Mesenteric fat pad (tissue), 1 donor: ENCODE results near the gene ENOPH1. TPM values are rescaled to one million over a fixed set of nuclear protein-coding genes. Genes with fewer than 3 reads are reported as not detected.

ENCODE experiments used
- DNase-seq: peaks from one replicate; pipeline ENCODE4 v3.0.0-alpha.2; 2020; ENCODE audit warnings: low spot score
- total RNA-seq: library from RNA; stranded (reverse); fragmentation: NEBNext Ultra II Directional; extraction: Animal tissue kit (Norgen Biotek cat#: 25700); gene quantifications from one replicate; pipeline ENCODE4 v1.2.1, GENCODE V29; 2021
- donor health status: DM: yes; HTN: yes; CAD: no.

The ENOPH1 gene
- total RNA-seq, 1 donor from 2014 or later, result 21.2 TPM

- DNase-seq, result no peak
Observed at GRCh38 chr4:82425478-82425877, 4.9 kb upstream of the ENOPH1 start.

DNA sequence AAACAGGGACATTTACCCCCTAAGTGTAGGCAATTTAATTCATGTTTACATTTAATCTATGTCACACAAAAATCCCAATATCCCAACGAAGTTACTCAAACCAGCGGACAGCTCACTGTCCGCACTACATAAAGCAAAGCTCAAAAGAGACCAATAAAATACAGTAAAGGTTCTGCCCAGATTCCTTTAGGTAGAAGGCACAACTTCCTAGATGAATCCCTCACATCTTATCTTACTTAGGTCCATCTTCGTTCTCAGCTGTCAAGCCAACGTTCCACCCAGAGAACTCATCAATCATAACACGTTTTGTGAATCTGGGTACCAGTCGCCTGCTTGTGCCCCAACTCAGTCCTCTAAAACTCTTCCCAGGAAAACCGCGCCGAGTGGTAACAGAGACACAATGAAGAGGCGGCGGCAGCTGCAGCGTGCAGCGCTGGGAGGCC, 1.8 kb upstream of the ENOPH1 start:
- DNase-seq, result no peak

- DNase-seq, result peak; percentile 98
Observed at GRCh38 chr4:82428969-82429727, 1.2 kb upstream of the ENOPH1 start.

DNA sequence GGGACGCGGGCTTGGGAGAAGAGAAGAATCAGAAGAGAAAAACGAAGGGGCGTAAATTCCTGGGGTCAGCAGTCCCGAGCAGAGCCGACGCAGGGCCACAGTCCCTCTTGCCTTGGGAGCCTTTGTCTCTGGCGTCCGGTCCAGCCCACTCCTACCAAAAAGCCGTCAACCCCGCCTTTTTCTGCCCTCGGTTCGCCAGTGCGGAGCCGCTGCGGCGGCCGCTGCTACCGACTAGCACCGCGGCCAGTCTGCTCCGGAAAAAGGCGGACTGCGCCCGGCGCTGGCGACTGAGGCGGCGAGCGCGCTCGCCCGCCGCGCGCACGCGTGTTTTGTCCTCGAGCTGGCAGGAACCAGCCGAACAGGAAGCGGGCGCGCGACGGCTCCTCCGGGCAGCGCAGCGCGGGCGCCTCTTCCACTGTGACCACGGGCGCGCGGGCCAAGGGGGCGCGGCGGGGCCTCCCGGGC, 630 bp upstream of the ENOPH1 start:
- no peak for DNase-seq

DNA sequence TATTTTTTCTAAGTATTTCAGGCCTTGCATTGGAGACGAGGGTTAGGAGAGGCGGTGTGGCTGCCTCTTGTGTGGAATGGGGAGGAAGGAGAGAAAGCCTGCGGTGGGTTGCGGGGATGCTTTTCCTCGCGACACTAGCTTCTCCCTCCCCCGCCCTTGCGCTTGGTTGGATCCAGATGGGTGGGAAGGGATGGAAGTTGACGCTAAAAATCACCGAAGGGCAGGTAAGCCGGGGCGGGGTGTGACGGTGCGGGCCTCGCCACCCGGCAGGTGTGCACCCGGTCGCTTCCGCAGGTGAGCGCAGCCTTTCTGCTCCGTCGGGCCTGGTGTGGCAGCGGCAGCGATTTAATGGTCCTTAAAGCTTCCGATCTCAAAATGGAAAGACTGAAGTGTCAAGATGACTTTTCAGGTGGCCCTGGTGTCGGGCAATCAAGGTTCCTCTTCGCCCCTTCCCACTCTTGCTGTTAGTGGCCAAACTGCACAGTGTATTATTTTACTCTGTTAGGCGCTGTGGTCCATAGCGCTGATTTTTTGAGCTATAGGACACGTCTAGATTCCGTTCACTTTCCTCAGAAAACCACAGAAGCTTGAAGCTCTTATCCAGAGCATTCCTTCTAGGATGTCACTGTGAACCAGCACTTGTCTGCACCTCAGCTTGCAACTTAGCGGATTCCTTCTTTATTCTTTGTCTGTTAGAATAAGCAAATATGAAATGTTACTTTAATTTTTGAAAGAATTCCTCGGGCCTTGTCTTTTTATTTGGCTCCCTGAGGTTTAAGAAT, 765 bp downstream of the ENOPH1 start:
- DNase-seq, result no peak

DNA sequence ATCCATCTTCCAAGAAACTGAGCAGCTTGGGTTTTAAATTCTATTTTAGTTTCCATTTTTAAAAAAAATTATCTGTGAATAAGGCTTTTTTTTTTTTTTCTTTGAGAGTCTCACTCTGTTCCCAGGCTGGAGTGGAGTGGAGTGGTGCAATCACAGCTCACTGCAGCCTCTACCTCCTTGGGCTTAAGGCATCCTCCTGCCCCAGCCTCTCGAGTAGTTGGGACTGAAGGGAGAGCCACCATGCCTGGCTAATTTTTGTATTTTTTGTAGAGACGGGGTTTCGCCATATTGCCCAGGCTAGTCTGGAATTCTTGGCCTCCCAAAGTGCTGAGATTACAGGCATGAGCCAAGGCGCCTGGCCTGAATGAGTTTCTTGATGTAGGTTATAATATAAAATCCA, 1.4 kb downstream of the ENOPH1 start:
- no peak for DNase-seq

- DNase-seq, result no peak
Observed at GRCh38 chr4:82432596-82432995, 2.2 kb downstream of the ENOPH1 start.

- no peak for DNase-seq
Observed at GRCh38 chr4:82433791-82434190, 3.4 kb downstream of the ENOPH1 start.

GRCh38 chr4:82434949-82435348, 4.6 kb downstream of the ENOPH1 start:
- no peak for DNase-seq

- no peak for DNase-seq
Observed at GRCh38 chr4:82436130-82436529, 5.7 kb downstream of the ENOPH1 start.

DNA sequence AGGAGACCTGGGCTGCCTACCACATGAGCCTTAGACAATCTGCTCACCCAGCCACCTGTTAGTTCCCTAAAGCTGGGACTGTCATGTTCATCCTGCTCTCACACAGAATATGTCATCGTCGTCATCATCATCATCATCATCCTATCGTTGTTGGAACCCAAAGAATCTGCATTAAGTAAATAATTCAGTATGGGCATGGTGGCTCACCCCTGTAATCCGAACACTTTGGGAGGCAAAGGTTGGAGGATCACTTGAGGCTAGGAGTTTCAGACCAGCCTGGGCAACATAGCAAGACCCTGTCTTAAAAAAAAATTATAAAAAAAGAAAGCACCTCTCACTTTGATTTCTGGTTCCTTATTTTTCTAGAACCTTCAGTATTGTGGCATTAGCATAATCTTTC, 6.4 kb downstream of the ENOPH1 start:
- DNase-seq, result no peak

GRCh38 chr4:82437285-82438005, 7.1 kb downstream of the ENOPH1 start:
- DNase-seq, result no peak

DNA sequence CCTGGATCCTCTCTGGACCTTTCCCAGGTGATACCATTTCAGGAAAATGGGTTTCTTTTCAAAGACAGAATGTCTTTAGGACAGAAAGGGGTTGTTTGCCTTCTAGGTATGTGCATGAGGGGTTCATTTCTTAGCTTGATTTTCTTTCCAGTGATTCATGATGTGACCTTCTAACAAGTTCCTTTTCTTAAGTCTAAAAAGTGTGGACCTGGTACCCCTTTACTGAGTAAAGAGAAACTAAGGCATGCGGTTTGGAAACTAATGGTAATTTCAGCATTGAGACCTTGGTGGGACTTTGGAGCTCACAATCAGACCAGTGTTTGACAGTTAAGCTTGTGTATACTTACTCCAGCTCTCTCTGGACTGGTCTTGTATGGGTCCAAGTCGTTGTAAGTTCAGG, 8.7 kb downstream of the ENOPH1 start:
- no peak for DNase-seq

DNA sequence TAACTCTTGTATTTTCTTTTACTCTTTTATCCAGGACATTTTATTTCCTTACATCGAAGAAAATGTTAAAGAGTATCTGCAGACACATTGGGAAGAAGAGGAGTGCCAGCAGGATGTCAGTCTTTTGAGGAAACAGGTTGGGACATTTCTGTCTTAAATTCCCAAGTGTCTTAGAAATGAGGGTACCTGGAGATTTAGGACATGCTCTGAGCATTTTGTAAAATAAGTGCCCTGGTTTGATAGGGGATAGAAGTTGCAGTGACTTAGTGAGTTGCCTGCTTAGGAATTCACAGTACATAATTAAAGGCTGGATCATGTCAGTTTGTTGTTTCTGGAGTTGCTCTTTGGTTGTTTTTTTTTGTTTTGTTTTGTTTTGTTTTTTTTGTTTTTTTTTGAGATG, 17.5 kb downstream of the ENOPH1 start:
- no peak for DNase-seq

- DNase-seq, result no peak
Observed at GRCh38 chr4:82450966-82451755, 20.8 kb downstream of the ENOPH1 start.

- no peak for DNase-seq
Observed at GRCh38 chr4:82452026-82452425, 21.6 kb downstream of the ENOPH1 start.

DNA sequence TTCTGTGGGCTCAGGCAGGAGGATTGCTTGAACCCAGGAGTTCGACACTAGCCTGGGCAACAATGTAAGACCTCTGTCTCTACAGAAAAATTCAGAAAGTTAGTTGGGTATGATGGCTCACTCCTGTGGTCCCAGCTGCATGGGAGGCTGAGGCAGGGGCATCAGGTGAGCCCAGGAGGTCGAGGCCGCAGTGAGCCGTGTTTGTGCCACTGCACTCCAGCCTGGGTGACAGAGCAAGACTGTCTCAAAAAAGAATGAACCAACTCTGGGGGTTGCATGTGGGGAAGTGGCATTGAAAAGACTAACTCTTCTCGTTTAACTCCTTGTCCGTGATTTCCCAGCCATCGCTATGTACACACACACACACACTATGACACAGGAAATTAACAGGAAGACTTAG, 26.9 kb downstream of the ENOPH1 start:
- no peak for DNase-seq

DNA sequence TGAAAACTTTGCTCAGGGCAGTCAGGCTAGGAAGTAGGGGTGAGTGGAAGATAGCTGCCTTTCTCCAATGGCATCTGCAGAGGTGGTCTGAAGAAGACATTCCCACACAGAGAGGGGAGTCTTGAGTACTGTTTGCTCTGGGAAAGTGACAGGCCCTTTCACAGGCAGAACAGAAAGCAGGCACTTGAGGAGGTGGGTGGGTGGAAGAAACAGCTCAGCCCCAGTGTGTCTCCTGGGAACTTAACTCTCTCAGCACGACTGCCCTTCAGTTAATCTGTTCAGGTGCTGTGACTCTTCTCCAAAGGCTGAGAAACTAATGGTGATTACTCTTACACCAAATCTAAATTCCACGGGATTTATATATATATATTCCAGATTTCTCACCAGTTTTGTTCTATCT, 28.3 kb downstream of the ENOPH1 start:
- no peak for DNase-seq

DNA sequence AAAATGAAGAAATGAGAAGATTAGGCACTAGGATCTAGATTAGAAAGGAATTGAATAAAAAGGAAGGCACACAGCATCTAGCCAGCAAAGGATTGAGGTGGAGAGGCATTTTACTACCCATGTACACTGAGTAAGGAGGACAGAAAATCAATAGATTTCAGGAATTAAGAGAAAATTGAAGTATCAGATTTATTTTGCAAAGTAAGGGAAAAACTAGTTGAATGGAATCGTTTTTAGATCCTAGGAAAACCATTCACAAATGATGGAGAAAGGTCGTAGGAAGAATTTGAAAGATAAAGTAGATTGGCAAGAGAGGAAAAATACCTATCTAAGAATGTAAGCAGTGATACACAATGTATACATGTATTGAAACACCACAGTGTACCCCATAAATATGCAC, 31.3 kb downstream of the ENOPH1 start:
- DNase-seq, result no peak

- no peak for DNase-seq
Observed at GRCh38 chr4:82462415-82462831, 32.0 kb downstream of the ENOPH1 start.

GRCh38 chr4:82463221-82463620, 32.8 kb downstream of the ENOPH1 start:
- no peak for DNase-seq
